PC-3 (cell line): ENCODE data around the gene ESF1. TPM values are rescaled to one million over a fixed set of nuclear protein-coding genes. Genes with fewer than 3 reads are reported as not detected.
"Not testable (repeated sequence)": the region's sequence is repeated elsewhere in the genome, so short reads cannot be mapped to it uniquely, and the experiment has no call there.

Experiments used
- ATAC-seq: fragments of 200-7000 bp; cut with Tn5 transposase; 2 replicates; pipeline ENCODE4 v1.9.1; 2020; ENCODE audit warnings: mild to moderate bottlenecking, moderate library complexity
- BruUV-seq: library from RNA; stranded (reverse); fragments of 400-500 nt; replicated peaks from 2 replicates; lab custom pipeline; 2021; lab: Mats Ljungman, UMichigan
- CTCF ChIA-PET: fragments of 300-600 bp; sonication (Branson Sonifier 250); formaldehyde crosslinking; loops from one replicate; lab custom pipeline; 2022; ENCODE audit warnings: antibody characterized with exemption; lab: Charles Lee
- POLR2A ChIA-PET: fragments of 300-600 bp; sonication (Branson Sonifier 250); formaldehyde crosslinking; loops from one replicate; lab custom pipeline; 2022; ENCODE audit warnings: antibody characterized with exemption; ENCODE audit not compliant: unreplicated experiment; lab: Charles Lee
- DNase-seq: peaks from one replicate; pipeline ENCODE4 v3.0.0-alpha.2; 2015
- H2AFZ ChIP-seq: fragments of 300-600 bp; sonication (generic); 2 replicates; pipeline ENCODE4 v1.6.0; 2016; ENCODE audit warnings: antibody characterized with exemption, low read length
- H3F3A ChIP-seq: fragments of 300-600 bp; sonication (generic); one replicate; pipeline ENCODE4 v1.6.0; 2017; ENCODE audit warnings: antibody characterized with exemption, low read length, control low read depth, mild to moderate bottlenecking; ENCODE audit not compliant: unreplicated experiment
- H3K27ac ChIP-seq: fragments of 300-600 bp; sonication (generic); 2 replicates; pipeline ENCODE4 v1.5.1; 2016; ENCODE audit warnings: mild to moderate bottlenecking, low read length
- H3K27me3 ChIP-seq: fragments of 300-600 bp; sonication (generic); 2 replicates; pipeline ENCODE4 v1.6.1; 2016; ENCODE audit warnings: low read length, mixed read lengths
- H3K36me3 ChIP-seq: fragments of 300-600 bp; sonication (generic); 2 replicates; pipeline ENCODE4 v1.6.1; 2016; ENCODE audit warnings: low read depth, mixed run types, low read length, mixed read lengths
- H3K4me1 ChIP-seq: fragments of 300-600 bp; sonication (generic); 2 replicates; pipeline ENCODE4 v1.5.1; 2016; ENCODE audit warnings: low read length; ENCODE audit not compliant: insufficient read depth
- H3K4me2 ChIP-seq: fragments of 300-600 bp; sonication (generic); 2 replicates; pipeline ENCODE4 v1.6.0; 2016; ENCODE audit warnings: low read length
- H3K4me3 ChIP-seq: fragments of 300-600 bp; sonication (generic); 2 replicates; pipeline ENCODE4 v1.5.1; 2016; ENCODE audit warnings: mild to moderate bottlenecking, low read length, mixed read lengths
- H3K79me2 ChIP-seq: fragments of 300-600 bp; sonication (generic); 2 replicates; pipeline ENCODE4 v1.6.1; 2017; ENCODE audit warnings: low read length, mixed read lengths
- H3K9ac ChIP-seq: fragments of 300-600 bp; sonication (generic); 2 replicates; pipeline ENCODE4 v1.6.0; 2016; ENCODE audit warnings: mild to moderate bottlenecking, low read length
- H3K9me2 ChIP-seq: fragments of 300-600 bp; sonication (generic); replicated peaks from 2 replicates; pipeline ENCODE4 v1.6.1; 2016; ENCODE audit warnings: mixed run types, low read length, mixed read lengths
- H3K9me3 ChIP-seq: fragments of 300-600 bp; sonication (generic); 2 replicates; pipeline ENCODE4 v1.6.1; 2016; ENCODE audit warnings: low read length, mixed read lengths
- H4K20me1 ChIP-seq: fragments of 300-600 bp; sonication (generic); 2 replicates; pipeline ENCODE4 v1.6.1; 2016; ENCODE audit warnings: low read length, mixed read lengths
- CTCF ChIP-seq: fragments of 300-600 bp; sonication (generic); conservative IDR thresholded peaks from 2 replicates; pipeline ENCODE4 v1.5.1; 2017; ENCODE audit warnings: antibody characterized with exemption, low read depth, mild to moderate bottlenecking, low read length
- EZH2 ChIP-seq: fragments of 300-600 bp; sonication (generic); IDR thresholded peaks from one replicate; pipeline ENCODE4 v1.6.1; 2017; ENCODE audit warnings: antibody characterized with exemption, mild to moderate bottlenecking, low read length; ENCODE audit not compliant: unreplicated experiment
- EZH2phosphoT487 ChIP-seq: fragments of 300-600 bp; sonication (generic); IDR thresholded peaks from 2 replicates; pipeline ENCODE4 v1.6.1; 2018; ENCODE audit warnings: mild to moderate bottlenecking, antibody characterized with exemption, low read length, borderline replicate concordance
- intact Hi-C: fragments of 100-400 bp; cut with micrococcal nuclease; formaldehyde crosslinking; loops from 2 replicates; pipeline ENCODE4 v1.9.0; 2023
- total RNA-seq: library from RNA; depleted of rRNA; stranded (reverse); fragments of >200 nt; gene quantifications from 2 replicates; pipeline ENCODE4 v1.2.3, GENCODE V29; 2014

Gene ESF1
- total RNA-seq, 1 experiment from 2014 or later: 13.7 TPM

GRCh38 chr20:13744352-13744751, 40.4 kb downstream of the ESF1 start:
- ATAC-seq: no peak
- CTCF ChIA-PET: no interaction called here

GRCh38 chr20:13741879-13742278, 42.8 kb downstream of the ESF1 start:
- H3K9me2 ChIP-seq: no peaks in the 10 kb centered on the region
- H3K79me2 ChIP-seq: no peaks in the 10 kb centered on the region
- H3K4me3 ChIP-seq: no peak overlapping the region
- H3K36me3 ChIP-seq: peaks cover 25% of the 10 kb centered on the region
- no peak overlapping the region for H3K4me2 ChIP-seq
- H3K4me1 ChIP-seq: peaks cover 4% of the 10 kb centered on the region; the same call in 1 of the 2 replicates
- no peak for ATAC-seq
- H4K20me1 ChIP-seq: peaks cover 9% of the 10 kb centered on the region; the same call in 1 of the 2 replicates
- TF ChIP-seq CTCF (no peak), EZH2 (no peak), EZH2phosphoT487 (no peak)
- intact Hi-C loops: no loop called here
- no peaks in the 10 kb centered on the region for H3K9me3 ChIP-seq
- H3K9ac ChIP-seq: no peak overlapping the region
- H2AFZ ChIP-seq: no peak overlapping the region
- no peaks in the 10 kb centered on the region for H3K27me3 ChIP-seq
- BruUV-seq: no TSS peak
- ChIA-PET POLR2A (no interaction called here), CTCF (no interaction called here)
- H3K27ac ChIP-seq: no peak overlapping the region
- no peaks in the 10 kb centered on the region for H3F3A ChIP-seq
- peak; percentile 8 for DNase-seq

More at GRCh38 chr20:13744352-13744751, 40.4 kb downstream of the ESF1 start:
- Histone ChIP-seq H4K20me1 (peaks cover 9% of the 10 kb centered on the region; the same call in 1 of the 2 replicates), H3K9ac (no peak overlapping the region), H3K27ac (no peak overlapping the region), H3K79me2 (no peaks in the 10 kb centered on the region), H3F3A (no peaks in the 10 kb centered on the region), H3K4me3 (no peak overlapping the region), H2AFZ (no peak overlapping the region), H3K4me1 (peaks cover 4% of the 10 kb centered on the region; the same call in 1 of the 2 replicates), H3K4me2 (no peak overlapping the region), H3K27me3 (no peaks in the 10 kb centered on the region), H3K9me3 (no peaks in the 10 kb centered on the region), H3K9me2 (no peaks in the 10 kb centered on the region), H3K36me3 (peaks cover 19% of the 10 kb centered on the region)
- BruUV-seq: no TSS peak
- POLR2A ChIA-PET: no interaction called here
- TF ChIP-seq CTCF: no peak
- no peak for TF ChIP-seq EZH2
- intact Hi-C loops: no loop called here
- peak; percentile 5 for DNase-seq

DNA sequence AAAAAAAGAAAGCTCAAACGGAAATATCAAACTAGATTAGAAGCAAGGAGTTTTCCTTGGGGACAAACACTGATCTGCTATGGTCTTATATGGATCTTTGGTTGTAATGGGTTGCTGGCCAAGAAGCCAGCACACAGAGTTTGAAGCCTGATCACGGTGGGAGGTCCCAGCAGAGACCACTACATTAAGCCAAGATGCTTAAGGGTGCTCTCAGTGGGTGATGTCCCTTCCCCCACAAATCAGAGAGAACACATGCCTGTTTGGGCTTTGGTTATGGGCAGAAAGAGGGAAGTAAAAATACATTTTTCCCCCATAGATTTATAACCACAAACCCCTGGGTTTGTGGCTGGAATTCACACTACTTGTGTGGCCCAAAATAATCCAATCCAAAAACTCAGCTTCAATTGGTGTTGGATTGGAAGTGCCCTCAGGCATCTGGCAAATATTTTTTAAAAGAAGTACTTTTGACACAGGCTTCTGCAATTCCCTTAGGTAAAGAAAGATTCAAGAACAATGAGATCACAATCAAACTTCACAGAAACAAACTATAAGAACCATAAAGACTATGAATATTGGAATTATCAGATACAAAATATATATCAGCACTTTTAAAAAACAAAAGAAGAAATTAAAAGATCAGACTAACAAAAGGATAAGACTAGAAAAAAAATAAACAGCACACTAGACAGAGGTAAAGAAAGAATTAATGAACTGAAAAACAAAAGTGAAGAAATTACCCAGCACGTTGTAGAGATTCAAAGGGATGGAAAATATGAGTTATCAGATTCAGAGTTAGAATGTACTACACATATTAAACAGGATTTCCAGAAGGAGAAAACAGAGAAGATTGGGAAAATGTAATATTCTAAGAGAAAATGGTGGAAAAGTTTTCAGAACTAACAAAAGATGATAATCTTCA, 44.7 kb downstream of the ESF1 start:
- no peak for TF ChIP-seq EZH2phosphoT487
- no peak for TF ChIP-seq EZH2
- no peak for TF ChIP-seq CTCF
- intact Hi-C loops: no loop called here
- Histone ChIP-seq H3F3A (no peaks in the 10 kb centered on the region), H3K9me2 (no peaks in the 10 kb centered on the region), H3K4me1 (peaks cover 4% of the 10 kb centered on the region; the same call in 1 of the 2 replicates), H3K4me3 (no peak overlapping the region), H4K20me1 (peaks cover 8% of the 10 kb centered on the region; the same call in 1 of the 2 replicates), H3K27me3 (no peaks in the 10 kb centered on the region), H3K79me2 (no peaks in the 10 kb centered on the region), H3K9me3 (no peaks in the 10 kb centered on the region), H3K36me3 (peaks cover 25% of the 10 kb centered on the region), H2AFZ (no peak overlapping the region), H3K27ac (no peak overlapping the region), H3K4me2 (no peak overlapping the region), H3K9ac (no peak overlapping the region)
- ATAC-seq: no peak
- DNase-seq: no peak
- POLR2A ChIA-PET: interaction anchor here (0.7 kb wide), 1 partner anchor 382 kb away, joined by 3 read pairs; no protein-coding TSS in a partner anchor
- no TSS peak for BruUV-seq
- CTCF ChIA-PET: no interaction called here

- H2AFZ ChIP-seq, CTCF ChIA-PET, H3F3A ChIP-seq, H3K9ac ChIP-seq, DNase-seq, H3K9me2 ChIP-seq, intact Hi-C loops, H3K4me2 ChIP-seq, H3K9me3 ChIP-seq, ATAC-seq, H3K79me2 ChIP-seq, H3K4me1 ChIP-seq, H3K4me3 ChIP-seq, H3K27me3 ChIP-seq, H4K20me1 ChIP-seq, H3K27ac ChIP-seq, BruUV-seq: not testable (repeated sequence)
- H3K36me3 ChIP-seq: peaks cover 32% of the 10 kb centered on the region
- POLR2A ChIA-PET: interaction anchor here (0.6 kb wide), 1 partner anchor 24 kb away, joined by 4 read pairs; no protein-coding TSS in a partner anchor
Measured at GRCh38 chr20:13738187-13738586, 46.5 kb downstream of the ESF1 start.
